Uterus (tissue), 2 donors: Measurements from ENCODE around the gene KRT84.

ENCODE experiments used
- CTCF ChIP-seq, 4 experiments: fragments of 200-600 bp in 2 of 4; fragments of 450-650 bp in 2 of 4; sonication (generic) in 2 of 4; IDR thresholded peaks; one replicate each; pipeline ENCODE4 v1.5.1; 2016 to 2019; ENCODE audit warnings: antibody characterized with exemption in 4 of 4, mild to moderate bottlenecking in 2 of 4, moderate library complexity in 1 of 4
- POLR2A ChIP-seq, 2 donors: fragments of 450-650 bp; IDR thresholded peaks; one replicate each; pipeline ENCODE4 v1.6.1; 2016; ENCODE audit warnings: antibody characterized with exemption in 2 of 2, mild to moderate bottlenecking in 1 of 2, moderate library complexity in 1 of 2

GRCh38 chr12:52398176-52398575, 12.7 kb upstream of the KRT84 start:
- TF ChIP-seq CTCF (IDR thresholded peaks at IDR 0.05) (no peak), POLR2A (IDR thresholded peaks at IDR 0.05) (no peak)
